Activated naive CD4-positive, alpha-beta T cell treated with anti-CD3 and anti-CD28 coated beads for 36 hours (primary cell): ENCODE results near the gene RPL11. TPM values are rescaled to one million over a fixed set of nuclear protein-coding genes. Genes with fewer than 3 reads are reported as not detected.
"Not testable (repeated sequence)": the region's sequence is repeated elsewhere in the genome, so short reads cannot be mapped to it uniquely, and the experiment has no call there.

Experiments used
- CTCF ChIA-PET: fragments of 350-600 bp; sonication (Branson Sonifier 250); formaldehyde crosslinking; loops from one replicate; lab custom pipeline; 2021; ENCODE audit warnings: antibody characterized with exemption; lab: Charles Lee
- DNase-seq: peaks from one replicate; pipeline ENCODE4 v3.0.0-alpha.2; 2020
- H3K27ac Mint-ChIP-seq: one replicate; pipeline ENCODE4 v1.8.0; 2021; ENCODE audit warnings: mild to moderate bottlenecking, mixed read lengths
- H3K27me3 Mint-ChIP-seq: one replicate; pipeline ENCODE4 v1.8.0; 2021; ENCODE audit warnings: low read depth, mixed read lengths
- H3K36me3 Mint-ChIP-seq: one replicate; pipeline ENCODE4 v1.8.0; 2021; ENCODE audit warnings: low read depth, mixed read lengths
- H3K4me1 Mint-ChIP-seq: one replicate; pipeline ENCODE4 v1.8.0; 2021; ENCODE audit warnings: low read depth, mixed read lengths
- H3K4me3 Mint-ChIP-seq: one replicate; pipeline ENCODE4 v1.8.0; 2021; ENCODE audit warnings: mild to moderate bottlenecking, moderate library complexity, mixed read lengths
- H3K9me3 Mint-ChIP-seq: one replicate; pipeline ENCODE4 v1.8.0; 2021; ENCODE audit warnings: mixed read lengths
- intact Hi-C: fragments of 100-400 bp; cut with micrococcal nuclease; formaldehyde crosslinking; loops from one replicate; pipeline ENCODE4 v1.15.1; 2023
- total RNA-seq, 2 experiments: library from RNA; stranded (reverse); gene quantifications; one replicate each; pipeline ENCODE4 v1.2.3, GENCODE V29; 2021

The RPL11 gene
- total RNA-seq, 2 experiments from 2014 or later = 1,701 to 1,742 TPM

DNA sequence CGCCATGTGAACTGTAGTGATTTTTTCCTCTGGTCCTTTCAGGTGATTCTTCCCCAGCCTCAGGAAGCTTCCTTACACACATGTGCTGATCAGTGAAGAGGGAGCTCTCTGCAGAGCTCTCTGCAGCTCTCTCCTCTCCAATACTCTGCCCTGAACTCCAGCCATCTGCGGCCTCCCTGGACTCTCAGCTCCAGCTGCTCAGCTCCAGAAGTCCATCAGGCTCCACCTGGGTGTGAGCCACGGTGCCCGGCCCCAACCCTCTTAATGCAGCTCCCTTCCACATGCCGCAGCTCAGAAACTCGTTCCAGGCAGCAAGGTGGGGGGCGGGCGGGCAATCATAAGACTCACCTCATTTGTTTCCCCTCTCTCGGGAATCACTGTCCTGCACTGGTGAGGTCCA is 30.9 kb upstream of the RPL11 start:
- CTCF ChIA-PET = no interaction called here
- H3K4me1 Mint-ChIP-seq = peaks cover 6% of the 10 kb centered on the region
- DNase-seq = no peak
- intact Hi-C loops = no loop called here
- H3K36me3 Mint-ChIP-seq = no peaks in the 10 kb centered on the region
- H3K4me3 Mint-ChIP-seq = no peak overlapping the region
- H3K9me3 Mint-ChIP-seq = no peaks in the 10 kb centered on the region
- H3K27ac Mint-ChIP-seq = no peak overlapping the region
- no peaks in the 10 kb centered on the region for H3K27me3 Mint-ChIP-seq

DNA sequence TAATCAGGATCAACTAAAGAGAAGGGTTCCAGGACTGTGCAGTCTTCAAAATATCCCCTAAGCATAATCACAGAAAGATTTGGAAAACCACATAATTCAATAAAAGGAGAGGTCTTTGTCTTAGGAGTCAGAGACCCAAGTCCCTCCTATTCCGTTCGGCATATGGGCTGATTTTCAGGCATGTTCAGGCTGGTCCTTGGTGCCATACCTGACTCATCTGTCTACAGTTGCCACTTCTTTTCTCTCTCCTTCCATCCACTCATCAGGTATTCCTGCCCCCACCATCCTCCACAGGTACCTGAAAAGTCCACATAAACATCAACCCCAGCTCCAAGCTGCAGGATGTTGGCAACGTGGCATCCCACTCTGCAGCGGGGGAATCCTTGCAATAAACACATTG is 29.7 kb upstream of the RPL11 start:
- no peak for DNase-seq
- intact Hi-C loops = no loop called here
- no peaks in the 10 kb centered on the region for H3K9me3 Mint-ChIP-seq
- H3K4me1 Mint-ChIP-seq = peaks cover 6% of the 10 kb centered on the region
- H3K36me3 Mint-ChIP-seq = no peaks in the 10 kb centered on the region
- no peak overlapping the region for H3K4me3 Mint-ChIP-seq
- no peak overlapping the region for H3K27ac Mint-ChIP-seq
- CTCF ChIA-PET = interaction anchor here (0.7 to 5.1 kb wide), 3 partner anchors 25 to 414 kb away, joined by 3 to 29 read pairs (median 3); no protein-coding TSS in a partner anchor
- no peaks in the 10 kb centered on the region for H3K27me3 Mint-ChIP-seq

DNA sequence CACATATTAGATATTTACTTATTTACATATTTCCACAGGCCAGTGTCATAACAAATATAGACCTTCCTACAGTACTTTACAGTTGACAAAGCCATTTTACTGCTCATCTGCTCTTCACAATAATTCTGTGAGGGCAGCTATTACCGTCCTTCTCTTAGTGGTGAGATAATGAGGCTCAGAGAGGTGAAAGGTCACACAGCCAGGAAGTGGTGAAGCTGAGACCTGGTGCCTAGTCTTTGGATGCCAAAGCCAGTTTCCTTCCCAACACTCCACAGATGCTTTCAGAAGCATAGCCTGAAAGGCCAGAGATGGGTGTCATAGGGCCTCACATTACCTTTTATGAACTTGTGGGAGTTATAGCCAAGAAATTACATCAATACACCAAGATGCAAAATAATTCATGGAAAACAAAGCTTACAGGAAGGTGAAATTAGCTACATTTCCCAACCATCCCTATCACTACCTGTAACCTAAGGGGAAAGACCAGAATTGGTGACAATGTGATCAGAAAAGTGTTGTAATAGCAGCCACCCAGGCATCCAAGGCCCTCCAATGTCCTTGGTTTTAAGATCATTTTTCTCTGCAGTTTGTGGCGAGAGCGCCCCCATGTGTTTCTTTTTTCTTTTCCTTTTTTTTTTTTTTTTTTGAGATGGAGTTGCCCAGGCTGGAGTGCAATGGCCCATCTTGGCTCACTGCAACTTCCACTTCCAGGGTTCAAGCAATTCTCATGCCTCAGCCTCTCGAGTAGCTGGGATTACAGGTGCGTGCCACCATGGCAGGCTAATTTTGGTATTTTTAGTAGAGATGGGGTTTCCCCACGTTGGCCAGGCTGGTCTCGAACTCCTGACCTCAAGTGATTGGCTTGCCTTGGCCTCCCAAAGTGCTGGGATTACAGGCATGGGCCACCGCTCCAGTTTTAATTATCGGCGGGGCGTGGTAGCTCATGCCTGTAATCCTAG is 26.5 kb upstream of the RPL11 start:
- H3K9me3 Mint-ChIP-seq = no peaks in the 10 kb centered on the region
- peak overlapping the region; percentile 31 for H3K27ac Mint-ChIP-seq
- no peak overlapping the region for H3K4me3 Mint-ChIP-seq
- H3K27me3 Mint-ChIP-seq = no peaks in the 10 kb centered on the region
- H3K4me1 Mint-ChIP-seq = peaks cover 6% of the 10 kb centered on the region
- CTCF ChIA-PET = interaction anchor here (0.6 to 5.1 kb wide), 16 partner anchors 10 to 1093 kb away, joined by 3 to 29 read pairs (median 3); partner anchors contain the start of gene RPL11
- H3K36me3 Mint-ChIP-seq = no peaks in the 10 kb centered on the region
- intact Hi-C loops = no loop called here
- DNase-seq = peak; percentile 44

DNA sequence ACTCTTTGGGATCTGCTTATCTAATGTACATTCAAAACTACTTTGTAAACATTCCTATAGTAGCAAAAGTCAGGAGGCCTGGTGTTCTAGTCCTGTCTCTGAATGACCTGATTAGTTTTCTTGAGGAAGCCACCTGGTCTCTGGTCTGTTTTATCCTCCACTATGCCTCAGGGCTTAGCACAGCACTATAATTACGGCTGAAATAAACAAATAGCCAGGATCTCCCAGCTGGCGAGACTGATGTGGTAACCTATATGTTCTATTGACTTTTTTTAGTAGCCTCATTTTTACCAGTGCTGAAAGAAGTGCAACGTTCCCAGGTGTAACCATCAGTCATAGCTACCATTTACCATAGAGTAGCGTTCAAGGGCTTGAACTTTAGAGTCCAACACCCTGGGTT is 24.2 kb upstream of the RPL11 start:
- intact Hi-C loops = no loop called here
- DNase-seq = no peak
- CTCF ChIA-PET = interaction anchor here (0.6 to 1.6 kb wide), 4 partner anchors 9 to 166 kb away, joined by 3 to 7 read pairs (median 5); partner anchors contain the start of gene RPL11
- H3K9me3 Mint-ChIP-seq = no peaks in the 10 kb centered on the region
- no peak overlapping the region for H3K27ac Mint-ChIP-seq
- peaks cover 6% of the 10 kb centered on the region for H3K4me1 Mint-ChIP-seq
- H3K36me3 Mint-ChIP-seq = no peaks in the 10 kb centered on the region
- no peaks in the 10 kb centered on the region for H3K27me3 Mint-ChIP-seq
- H3K4me3 Mint-ChIP-seq = no peak overlapping the region

DNA sequence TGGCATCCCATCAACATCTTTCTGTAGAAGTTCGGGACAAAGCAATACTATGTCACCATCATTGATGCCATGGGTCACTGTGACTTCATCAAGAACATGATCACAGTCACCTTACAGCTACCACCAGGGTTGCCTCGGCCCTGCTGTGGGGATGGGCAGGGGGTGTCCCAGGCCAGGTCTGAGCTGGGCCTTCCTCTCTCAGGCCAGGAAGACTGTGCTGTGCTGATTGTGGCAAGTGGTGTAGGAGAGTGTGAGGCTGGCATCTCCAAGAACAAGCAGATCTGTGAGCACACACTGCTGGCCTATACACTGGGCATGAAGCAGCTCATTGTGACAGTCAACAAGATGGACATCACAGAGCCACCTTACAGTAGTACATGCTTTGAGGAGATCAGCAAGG is 20.9 kb upstream of the RPL11 start:
- no peak overlapping the region for H3K27ac Mint-ChIP-seq
- DNase-seq = no peak
- no peaks in the 10 kb centered on the region for H3K4me1 Mint-ChIP-seq
- CTCF ChIA-PET = interaction anchor here (0.5 to 1.3 kb wide), 5 partner anchors 12 to 1183 kb away, joined by 3 to 4 read pairs (median 3); no protein-coding TSS in a partner anchor
- H3K27me3 Mint-ChIP-seq = no peaks in the 10 kb centered on the region
- no peak overlapping the region for H3K4me3 Mint-ChIP-seq
- H3K36me3 Mint-ChIP-seq = no peaks in the 10 kb centered on the region
- intact Hi-C loops = no loop called here
- H3K9me3 Mint-ChIP-seq = no peaks in the 10 kb centered on the region

DNA sequence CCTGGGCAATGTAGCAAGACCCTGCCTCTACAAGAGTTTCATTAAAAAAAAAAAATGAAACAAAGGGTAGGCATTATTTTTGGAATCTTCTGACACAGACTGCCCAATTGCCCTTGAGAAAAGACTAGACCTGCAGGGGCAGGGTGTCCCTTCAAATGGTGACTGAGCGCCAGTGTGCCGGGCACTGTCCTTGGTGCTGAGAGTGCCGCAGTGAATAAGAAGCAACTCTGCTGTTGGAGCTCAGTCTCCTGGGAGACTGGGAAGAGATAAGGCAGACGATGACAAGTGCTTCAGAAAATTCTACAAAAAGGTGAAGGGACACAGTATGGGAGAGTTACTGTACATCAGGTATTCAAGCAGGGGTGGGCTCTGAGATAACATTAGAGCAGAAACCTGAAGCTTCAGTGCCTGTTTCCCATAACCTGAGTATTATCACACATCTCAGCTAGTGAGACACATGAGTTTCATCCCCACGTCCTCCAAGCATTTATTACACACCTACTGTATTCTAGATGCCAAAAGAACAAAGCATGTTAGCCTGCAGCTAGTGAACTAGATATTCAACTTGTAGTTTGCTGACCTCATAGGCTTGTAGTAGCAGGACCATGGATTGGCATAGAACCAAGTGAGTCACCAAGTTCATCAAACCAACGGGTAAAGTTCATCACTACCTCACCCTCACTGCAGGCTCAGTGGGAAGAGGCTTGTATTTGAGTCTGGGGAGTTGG is 18.4 kb upstream of the RPL11 start:
- Mint-ChIP-seq H3K36me3 (no peaks in the 10 kb centered on the region), H3K27ac (no peak overlapping the region), H3K4me3 (no peak overlapping the region), H3K9me3 (no peaks in the 10 kb centered on the region), H3K4me1 (no peaks in the 10 kb centered on the region), H3K27me3 (no peaks in the 10 kb centered on the region)
- intact Hi-C loops = no loop called here
- CTCF ChIA-PET = no interaction called here
- peak; percentile 55 for DNase-seq

DNA sequence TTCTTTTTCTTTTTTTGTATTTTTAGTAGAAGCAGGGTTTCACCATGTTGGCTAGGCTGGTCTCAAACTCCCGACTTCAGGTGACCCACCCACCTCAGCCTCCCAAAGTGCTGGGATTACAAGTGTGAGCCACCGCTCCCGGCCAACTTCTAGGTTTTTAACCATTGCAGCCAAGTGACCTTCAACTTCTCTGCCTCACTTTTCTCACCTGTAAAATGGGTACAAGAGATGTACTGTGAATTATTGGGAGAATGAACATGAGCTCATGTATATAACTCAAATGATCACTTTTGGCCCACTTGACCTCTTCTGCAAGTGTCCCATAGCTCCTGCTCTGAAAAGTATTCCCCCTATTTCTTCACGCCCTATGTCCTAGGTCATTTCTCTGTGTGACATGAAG is 11.8 kb upstream of the RPL11 start:
- Mint-ChIP-seq H3K27ac (no peak overlapping the region), H3K36me3 (no peaks in the 10 kb centered on the region), H3K27me3 (peaks cover 7% of the 10 kb centered on the region), H3K9me3 (no peaks in the 10 kb centered on the region), H3K4me1 (no peaks in the 10 kb centered on the region), H3K4me3 (no peak overlapping the region)
- CTCF ChIA-PET = interaction anchor here (0.6 kb wide), 1 partner anchor 96 kb away, joined by 4 read pairs; no protein-coding TSS in a partner anchor
- intact Hi-C loops = no loop called here
- DNase-seq = no peak

DNA sequence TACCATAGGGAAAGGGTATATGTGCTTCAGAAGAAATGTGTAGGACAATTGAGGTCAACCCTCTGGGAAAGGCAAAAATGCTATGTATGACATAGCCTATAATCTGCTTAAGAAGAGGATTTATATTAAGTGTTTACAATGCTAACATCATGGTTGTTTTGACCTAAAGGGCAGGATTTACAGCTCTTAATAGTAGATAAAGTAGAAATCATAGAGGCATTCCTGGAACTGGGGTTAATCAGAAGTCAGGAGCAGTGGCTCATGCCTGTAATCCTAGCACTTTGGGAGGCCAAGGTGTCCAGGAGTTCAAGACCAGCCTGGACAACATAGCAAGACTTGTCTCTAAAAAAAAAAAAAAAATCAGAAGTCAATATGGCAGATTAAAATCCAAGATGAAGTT is 8.7 kb upstream of the RPL11 start:
- peaks cover 12% of the 10 kb centered on the region for H3K27me3 Mint-ChIP-seq
- no peaks in the 10 kb centered on the region for H3K4me1 Mint-ChIP-seq
- no peaks in the 10 kb centered on the region for H3K36me3 Mint-ChIP-seq
- CTCF ChIA-PET = interaction anchor here (0.6 to 1.0 kb wide), 4 partner anchors 8 to 1552 kb away, joined by 3 to 4 read pairs (median 3); partner anchors contain the start of gene RPL11
- intact Hi-C loops = no loop called here
- no peak for DNase-seq
- H3K9me3 Mint-ChIP-seq = no peaks in the 10 kb centered on the region
- H3K27ac Mint-ChIP-seq = no peak overlapping the region
- no peak overlapping the region for H3K4me3 Mint-ChIP-seq

DNA sequence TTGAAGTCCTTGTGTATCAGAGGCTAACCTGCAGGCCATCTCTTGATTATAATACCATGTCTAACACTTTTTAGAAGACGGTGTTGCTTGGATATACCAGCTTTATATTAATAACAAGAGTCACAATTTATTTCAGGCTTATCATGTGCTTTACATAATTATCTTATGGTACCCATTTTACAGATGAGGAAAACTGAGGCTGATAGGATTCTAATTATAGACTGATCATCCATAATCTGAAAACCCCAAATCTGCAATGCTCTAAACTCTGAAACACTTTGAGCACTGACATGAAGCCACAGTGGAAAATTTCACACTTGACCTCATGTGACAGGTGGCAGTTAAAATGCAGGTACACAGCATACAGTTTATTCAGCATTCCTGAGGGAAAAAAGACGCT is 7.2 kb upstream of the RPL11 start:
- no peak overlapping the region for H3K27ac Mint-ChIP-seq
- no peak for DNase-seq
- no peaks in the 10 kb centered on the region for H3K4me1 Mint-ChIP-seq
- H3K36me3 Mint-ChIP-seq = no peaks in the 10 kb centered on the region
- CTCF ChIA-PET = interaction anchor here (1.0 kb wide), 1 partner anchor 19 kb away, joined by 3 read pairs; no protein-coding TSS in a partner anchor
- intact Hi-C loops = no loop called here
- peaks cover 12% of the 10 kb centered on the region for H3K27me3 Mint-ChIP-seq
- H3K9me3 Mint-ChIP-seq = no peaks in the 10 kb centered on the region
- H3K4me3 Mint-ChIP-seq = no peak overlapping the region

DNA sequence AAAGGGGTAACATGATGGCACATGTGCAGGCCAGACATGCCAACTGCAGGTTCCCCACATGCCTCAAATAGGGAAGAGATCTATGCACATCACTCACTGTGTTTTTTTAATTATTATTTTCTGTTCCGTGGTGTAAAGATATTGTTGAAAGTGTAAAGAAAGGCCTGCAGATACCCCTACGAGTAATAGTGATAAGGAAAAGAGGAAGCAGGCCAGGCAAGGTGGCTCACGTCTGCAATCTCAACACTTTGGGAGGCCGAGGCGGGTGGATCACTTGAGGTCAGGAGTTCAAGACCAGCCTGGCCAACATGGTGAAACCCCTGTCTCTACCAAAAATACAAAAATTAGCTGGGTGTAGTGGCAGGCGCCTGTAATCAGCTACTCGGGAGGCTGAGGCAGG is 6.4 kb upstream of the RPL11 start:
- H3K36me3 Mint-ChIP-seq, H3K9me3 Mint-ChIP-seq, CTCF ChIA-PET, H3K4me1 Mint-ChIP-seq, H3K4me3 Mint-ChIP-seq, DNase-seq, intact Hi-C loops, H3K27ac Mint-ChIP-seq: not testable (repeated sequence)
- peaks cover 12% of the 10 kb centered on the region for H3K27me3 Mint-ChIP-seq

DNA sequence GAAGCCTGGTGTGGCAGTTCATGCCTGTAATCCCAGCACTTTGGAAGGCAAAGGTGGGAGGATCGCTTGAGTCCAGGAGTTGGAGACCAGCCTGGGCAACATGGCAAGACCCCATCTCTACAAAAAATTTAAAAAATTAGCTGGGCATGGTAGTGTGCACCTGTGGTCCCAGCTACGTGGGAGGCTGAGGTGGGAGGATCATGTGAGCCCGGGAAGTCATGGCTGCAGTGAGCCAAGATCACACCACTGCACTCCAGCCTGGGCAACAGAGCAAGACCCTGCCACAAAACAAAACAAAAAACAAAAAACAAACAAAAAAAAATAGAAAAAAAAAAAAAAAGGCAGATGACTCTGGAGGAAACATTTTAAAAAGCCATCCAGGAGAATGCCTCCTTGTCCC is 3.9 kb upstream of the RPL11 start:
- intact Hi-C loops, DNase-seq, H3K4me3 Mint-ChIP-seq, H3K27ac Mint-ChIP-seq, H3K9me3 Mint-ChIP-seq, H3K27me3 Mint-ChIP-seq, H3K4me1 Mint-ChIP-seq: not testable (repeated sequence)
- H3K36me3 Mint-ChIP-seq = peaks cover 11% of the 10 kb centered on the region
- CTCF ChIA-PET = interaction anchor here (1.0 kb wide), 1 partner anchor 32 kb away, joined by 3 read pairs; no protein-coding TSS in a partner anchor

DNA sequence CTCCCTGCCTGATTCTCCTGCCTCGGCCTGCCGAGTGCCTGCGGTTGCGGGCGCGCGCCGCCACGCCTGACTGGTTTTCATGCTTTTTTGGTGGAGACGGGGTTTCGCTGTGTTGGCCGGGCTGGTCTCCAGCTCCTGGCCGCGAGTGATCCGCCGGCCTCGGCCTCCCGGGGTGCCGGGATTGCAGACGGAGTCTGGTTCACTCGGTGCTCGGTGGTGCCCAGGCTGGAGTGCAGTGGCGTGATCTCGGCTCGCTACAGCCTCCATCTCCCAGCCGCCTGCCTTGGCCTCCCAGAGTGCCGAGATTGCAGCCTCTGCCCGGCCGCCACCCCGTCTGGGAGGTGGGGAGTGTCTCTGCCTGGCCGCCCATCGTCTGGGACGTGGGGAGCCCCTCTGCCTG is 3.3 kb upstream of the RPL11 start:
- H3K27me3 Mint-ChIP-seq, H3K4me3 Mint-ChIP-seq, H3K27ac Mint-ChIP-seq, H3K9me3 Mint-ChIP-seq, H3K4me1 Mint-ChIP-seq, DNase-seq, CTCF ChIA-PET, intact Hi-C loops: not testable (repeated sequence)
- H3K36me3 Mint-ChIP-seq = peaks cover 17% of the 10 kb centered on the region
